Activated B cell treated with CpG ODN at 0.5 μM for 24 hours (primary cell): ENCODE measurements around the gene PTTG2. TPM values are rescaled to one million over a fixed set of nuclear protein-coding genes. Genes with fewer than 3 reads are reported as not detected.

Experiments used
- ATAC-seq: fragments of 200-7000 bp; cut with Tn5 transposase; one replicate; pipeline ENCODE4 v1.10.0; 2021; ENCODE audit warnings: low read depth, mild to moderate bottlenecking, moderate library complexity
- CTCF ChIA-PET: fragments of 350-600 bp; sonication (Branson Sonifier 250); formaldehyde crosslinking; loops from one replicate; lab custom pipeline; 2021; ENCODE audit warnings: antibody characterized with exemption; lab: Charles Lee
- POLR2A ChIA-PET: fragments of 350-600 bp; sonication (Branson Sonifier 250); formaldehyde crosslinking; loops from one replicate; lab custom pipeline; 2021; ENCODE audit warnings: antibody characterized with exemption; lab: Charles Lee
- DNase-seq: peaks from one replicate; pipeline ENCODE4 v3.0.0; 2022
- H3K27ac Mint-ChIP-seq: one replicate; pipeline ENCODE4 v1.8.0; 2020; ENCODE audit warnings: mixed read lengths
- H3K27me3 Mint-ChIP-seq: one replicate; pipeline ENCODE4 v1.8.0; 2021; ENCODE audit warnings: mixed read lengths
- H3K36me3 Mint-ChIP-seq: one replicate; pipeline ENCODE4 v1.8.0; 2021; ENCODE audit warnings: low read depth, mixed read lengths
- H3K4me1 Mint-ChIP-seq: one replicate; pipeline ENCODE4 v1.8.0; 2021; ENCODE audit warnings: mixed read lengths
- H3K4me3 Mint-ChIP-seq: one replicate; pipeline ENCODE4 v1.8.0; 2020; ENCODE audit warnings: mild to moderate bottlenecking, mixed read lengths
- H3K9me3 Mint-ChIP-seq: one replicate; pipeline ENCODE4 v1.8.0; 2020; ENCODE audit warnings: mixed read lengths
- intact Hi-C: fragments of 100-400 bp; cut with micrococcal nuclease; formaldehyde crosslinking; loops from one replicate; pipeline ENCODE4 v1.15.1; 2024
- total RNA-seq: library from RNA; stranded (reverse); gene quantifications from 2 replicates; pipeline ENCODE4 v1.2.3, GENCODE V29; 2022
- TF ChIP-seq, protein P1 (sequence below): fragments of 200-600 bp; IDR thresholded peaks from one replicate; pipeline ENCODE4 v1.8.0; 2022; ENCODE audit warnings: antibody characterized with exemption, mild to moderate bottlenecking

Gene PTTG2
- total RNA-seq, 1 donor from 2014 or later, result 2.2 TPM

DNA sequence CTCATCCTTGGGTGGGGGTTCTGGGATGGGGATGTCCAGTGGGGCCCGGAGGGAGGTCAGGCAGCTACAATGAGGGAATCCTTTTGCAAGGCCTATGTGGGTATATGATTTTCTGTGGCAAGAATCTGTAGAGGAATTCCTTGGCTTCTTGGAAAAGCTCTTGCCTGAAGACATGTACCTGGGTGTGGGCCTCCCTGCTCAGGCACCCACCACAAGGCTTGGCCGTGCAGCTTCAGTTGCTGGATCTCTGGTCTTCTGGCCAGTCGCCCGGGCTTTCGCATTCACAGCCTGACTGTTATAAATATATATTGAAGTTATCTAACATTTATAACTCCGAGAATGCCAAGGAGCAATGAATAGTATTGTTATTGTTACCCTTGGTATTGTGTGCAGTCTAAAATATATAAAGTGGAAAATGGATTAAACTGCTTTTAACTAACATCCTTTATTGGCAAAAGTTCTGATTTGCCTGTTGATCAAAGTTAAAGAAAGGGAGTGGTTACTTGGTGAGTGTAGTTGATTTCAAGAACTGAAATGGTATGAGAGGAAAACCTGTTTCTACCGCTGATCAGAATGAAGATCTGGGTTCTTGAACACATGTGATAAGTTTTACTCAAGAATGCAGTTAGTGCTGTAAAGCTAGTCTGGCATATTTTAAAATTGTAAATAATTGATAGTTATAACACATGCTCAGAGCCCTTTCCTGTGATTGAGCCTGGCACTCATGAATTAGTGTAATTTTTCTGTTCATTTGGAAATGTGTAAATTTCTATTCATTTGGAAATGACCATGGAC is 36.0 kb downstream of the PTTG2 start:
- intact Hi-C loops, result loop anchor here (2.0 kb wide), 1 partner anchor 15 kb away; no protein-coding TSS in a partner anchor
- ChIA-PET CTCF (no interaction called here), POLR2A (no interaction called here)
- TF ChIP-seq, protein P1, sequence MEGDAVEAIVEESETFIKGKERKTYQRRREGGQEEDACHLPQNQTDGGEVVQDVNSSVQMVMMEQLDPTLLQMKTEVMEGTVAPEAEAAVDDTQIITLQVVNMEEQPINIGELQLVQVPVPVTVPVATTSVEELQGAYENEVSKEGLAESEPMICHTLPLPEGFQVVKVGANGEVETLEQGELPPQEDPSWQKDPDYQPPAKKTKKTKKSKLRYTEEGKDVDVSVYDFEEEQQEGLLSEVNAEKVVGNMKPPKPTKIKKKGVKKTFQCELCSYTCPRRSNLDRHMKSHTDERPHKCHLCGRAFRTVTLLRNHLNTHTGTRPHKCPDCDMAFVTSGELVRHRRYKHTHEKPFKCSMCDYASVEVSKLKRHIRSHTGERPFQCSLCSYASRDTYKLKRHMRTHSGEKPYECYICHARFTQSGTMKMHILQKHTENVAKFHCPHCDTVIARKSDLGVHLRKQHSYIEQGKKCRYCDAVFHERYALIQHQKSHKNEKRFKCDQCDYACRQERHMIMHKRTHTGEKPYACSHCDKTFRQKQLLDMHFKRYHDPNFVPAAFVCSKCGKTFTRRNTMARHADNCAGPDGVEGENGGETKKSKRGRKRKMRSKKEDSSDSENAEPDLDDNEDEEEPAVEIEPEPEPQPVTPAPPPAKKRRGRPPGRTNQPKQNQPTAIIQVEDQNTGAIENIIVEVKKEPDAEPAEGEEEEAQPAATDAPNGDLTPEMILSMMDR, result no peak
- ATAC-seq (no peak), DNase-seq (no peak)
- H3K27me3 Mint-ChIP-seq, result no peaks in the 10 kb centered on the region
- peaks cover 59% of the 10 kb centered on the region for H3K4me1 Mint-ChIP-seq
- H3K27ac Mint-ChIP-seq, result no peak overlapping the region
- H3K36me3 Mint-ChIP-seq, result peaks cover 17% of the 10 kb centered on the region
- H3K9me3 Mint-ChIP-seq, result no peaks in the 10 kb centered on the region
- H3K4me3 Mint-ChIP-seq, result no peak overlapping the region

DNA sequence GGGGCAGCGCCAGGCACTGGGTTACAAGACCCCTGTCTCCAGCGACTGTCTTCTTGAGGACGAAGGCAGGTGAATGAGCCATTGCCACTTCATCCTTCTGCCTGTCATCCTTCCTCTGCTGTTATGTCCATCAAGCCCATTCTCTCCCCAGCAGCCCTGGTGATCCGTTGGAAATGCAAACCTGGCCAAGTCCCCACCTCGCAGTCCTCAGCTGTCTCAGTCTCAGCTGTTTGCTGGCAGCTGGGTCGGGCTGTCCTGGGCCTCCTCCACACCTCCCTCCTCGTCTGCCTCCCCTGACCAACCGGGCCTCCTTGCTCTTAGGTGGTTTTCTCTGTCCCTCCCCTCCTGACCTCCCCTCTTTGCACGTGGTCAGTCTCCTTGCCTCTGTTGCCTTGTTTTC is 38.0 kb downstream of the PTTG2 start:
- intact Hi-C loops, result no loop called here
- no peak for ATAC-seq
- Mint-ChIP-seq H3K27ac (no peak overlapping the region), H3K4me1 (peaks cover 55% of the 10 kb centered on the region), H3K27me3 (no peaks in the 10 kb centered on the region), H3K9me3 (no peaks in the 10 kb centered on the region), H3K4me3 (no peak overlapping the region), H3K36me3 (peaks cover 14% of the 10 kb centered on the region)
- no peak for DNase-seq
- ChIA-PET POLR2A (no interaction called here), CTCF (no interaction called here)
- TF ChIP-seq, protein P1, result no peak

DNA sequence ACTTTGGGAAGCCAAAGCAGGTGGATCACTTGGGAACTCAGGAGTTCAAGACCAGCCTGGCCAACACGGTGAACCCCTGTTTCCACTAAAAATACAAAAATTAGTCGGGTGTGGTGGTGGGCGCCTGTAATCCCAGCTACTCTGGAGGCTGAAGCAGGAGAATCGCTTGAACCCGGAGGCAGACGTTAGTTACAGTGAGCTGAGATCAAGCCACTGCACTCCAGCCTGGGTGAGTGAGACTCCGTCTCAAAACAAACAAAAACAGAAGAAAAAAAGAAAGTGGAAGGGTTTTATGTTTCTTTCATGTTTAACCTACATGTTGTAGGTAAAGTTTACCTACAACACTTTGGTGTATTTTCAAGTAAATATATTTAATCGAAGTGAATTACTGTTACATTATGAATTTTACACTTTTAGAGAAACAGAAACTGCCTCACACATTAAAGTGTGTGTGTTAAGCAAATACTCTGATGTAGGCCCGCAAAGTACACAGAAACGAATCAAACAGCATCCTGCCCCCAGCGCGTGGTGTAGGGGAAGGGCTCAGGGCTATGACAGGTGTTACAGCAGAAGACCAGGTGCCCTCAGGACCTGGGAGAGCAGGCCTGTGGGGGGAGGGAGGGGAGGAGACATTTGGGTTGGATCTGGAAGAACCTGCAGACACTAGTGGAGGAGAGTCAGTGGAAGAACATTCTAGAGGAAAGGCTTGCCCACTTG is 39.0 kb downstream of the PTTG2 start:
- ATAC-seq (no peak), DNase-seq (no peak)
- H3K27me3 Mint-ChIP-seq, result no peaks in the 10 kb centered on the region
- H3K4me3 Mint-ChIP-seq, result no peak overlapping the region
- no peak overlapping the region for H3K27ac Mint-ChIP-seq
- H3K4me1 Mint-ChIP-seq, result peaks cover 56% of the 10 kb centered on the region
- no peaks in the 10 kb centered on the region for H3K9me3 Mint-ChIP-seq
- TF ChIP-seq, protein P1, result no peak
- H3K36me3 Mint-ChIP-seq, result peaks cover 12% of the 10 kb centered on the region
- CTCF ChIA-PET, result no interaction called here
- POLR2A ChIA-PET, result no interaction called here
- intact Hi-C loops, result no loop called here

DNA sequence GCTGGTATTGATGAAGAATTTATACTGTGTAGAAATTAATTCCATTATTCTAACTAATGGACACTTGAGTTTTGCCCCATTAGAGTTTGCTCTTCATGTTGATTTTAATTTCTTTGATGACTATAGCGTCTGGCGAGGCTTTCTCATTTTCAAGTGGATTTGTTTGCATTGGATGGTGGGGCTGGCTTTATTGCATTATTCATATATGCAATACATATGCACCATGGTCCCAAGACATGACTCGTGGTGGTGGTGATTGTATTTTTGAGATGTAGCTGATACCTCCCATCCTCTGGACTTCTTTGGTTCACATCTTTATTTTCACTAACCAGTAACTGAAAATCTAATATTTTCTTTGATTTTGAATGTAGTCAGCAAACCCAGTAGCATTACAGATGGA is 39.8 kb downstream of the PTTG2 start:
- Mint-ChIP-seq H3K4me3 (no peak overlapping the region), H3K27me3 (no peaks in the 10 kb centered on the region), H3K9me3 (no peaks in the 10 kb centered on the region), H3K27ac (no peak overlapping the region), H3K36me3 (peaks cover 12% of the 10 kb centered on the region), H3K4me1 (peaks cover 54% of the 10 kb centered on the region)
- ChIA-PET CTCF (no interaction called here), POLR2A (no interaction called here)
- intact Hi-C loops, result no loop called here
- DNase-seq (no peak), ATAC-seq (no peak)
- TF ChIP-seq, protein P1, result no peak

DNA sequence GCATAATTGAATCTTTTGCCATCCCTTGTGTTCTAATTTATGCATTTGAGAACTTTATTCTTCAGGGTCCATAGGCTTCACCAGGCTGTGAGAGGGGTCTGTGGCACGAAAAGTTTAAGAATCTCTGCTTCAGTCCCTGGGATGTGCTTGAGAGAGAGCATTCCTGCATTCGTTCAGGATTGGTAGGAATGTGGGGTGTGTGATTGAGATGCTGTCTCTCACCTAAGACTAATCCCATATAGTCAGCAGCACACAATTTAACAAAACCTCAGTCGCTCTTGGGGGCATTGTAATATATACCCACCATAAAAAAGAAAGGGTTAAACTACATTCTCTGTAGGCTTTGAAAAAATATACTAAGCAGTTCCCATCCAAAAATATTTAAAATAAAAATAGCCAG is 41.7 kb downstream of the PTTG2 start:
- Mint-ChIP-seq H3K27ac (no peak overlapping the region), H3K4me1 (peaks cover 56% of the 10 kb centered on the region), H3K27me3 (no peaks in the 10 kb centered on the region), H3K9me3 (no peaks in the 10 kb centered on the region), H3K4me3 (no peak overlapping the region), H3K36me3 (peaks cover 12% of the 10 kb centered on the region)
- no peak for ATAC-seq
- intact Hi-C loops, result no loop called here
- TF ChIP-seq, protein P1, result no peak
- no peak for DNase-seq
- CTCF ChIA-PET, result no interaction called here
- POLR2A ChIA-PET, result no interaction called here
